ENCODE results near the gene ADGRV1. TPM values are rescaled to one million over a fixed set of nuclear protein-coding genes. Genes with fewer than 3 reads are reported as not detected.

ADGRV1 gene
- total and polyA plus RNA-seq, 4 donors, result 0.36 to 0.64 (median 0.50) TPM

GRCh38 chr5:90882448-90882847, 323.9 kb downstream of the ADGRV1 start:
- no peak for DNase-seq
- no peaks in the 10 kb centered on the region for H3K27me3 ChIP-seq (ENCODE audit: control insufficient read depth in 1 of 2, insufficient read depth in 2 of 2, low read length in 1 of 2)
- ATAC-seq (ENCODE audit: low FRiP score), result no peak
- WGBS, 2 donors, result 67 to 81% methylated on average over 2 of the region's 2 CpGs
- H3K27ac ChIP-seq (ENCODE audit: low read depth in 1 of 2, low read length in 2 of 2), result no peak overlapping the region
- H3K4me1 ChIP-seq (ENCODE audit: control insufficient read depth in 1 of 2, insufficient read depth in 2 of 2, low read length in 2 of 2), result no peaks in the 10 kb centered on the region
- H3K36me3 ChIP-seq (ENCODE audit: control insufficient read depth in 1 of 2, insufficient read depth in 2 of 2, low read length in 1 of 2), result no peaks in the 10 kb centered on the region
- intact Hi-C loops (cut with DNase I), result no loop called here
- no peak overlapping the region for H3K4me3 ChIP-seq (ENCODE audit: low read length in 2 of 2)
- no peaks in the 10 kb centered on the region for H3K9me3 ChIP-seq (ENCODE audit: control insufficient read depth, low read length)

GRCh38 chr5:90885180-90885868, 326.7 kb downstream of the ADGRV1 start:
- Histone ChIP-seq H3K27ac (ENCODE audit: low read depth in 1 of 2, low read length in 2 of 2) (no peak overlapping the region), H3K36me3 (ENCODE audit: control insufficient read depth in 1 of 2, insufficient read depth in 2 of 2, low read length in 1 of 2) (no peaks in the 10 kb centered on the region), H3K4me1 (ENCODE audit: control insufficient read depth in 1 of 2, insufficient read depth in 2 of 2, low read length in 2 of 2) (peaks cover 0 to 3% of the 10 kb centered on the region in 2 donors), H3K9me3 (ENCODE audit: control insufficient read depth, low read length) (no peaks in the 10 kb centered on the region), H3K27me3 (ENCODE audit: control insufficient read depth in 1 of 2, insufficient read depth in 2 of 2, low read length in 1 of 2) (no peaks in the 10 kb centered on the region), H3K4me3 (ENCODE audit: low read length in 2 of 2) (no peak overlapping the region)
- DNase-seq, result no peak
- intact Hi-C loops (cut with DNase I), result no loop called here
- WGBS, 2 donors, result 54 to 77% methylated on average over 1 of the region's 1 CpG
- ATAC-seq (ENCODE audit: low FRiP score), result no peak

- Histone ChIP-seq H3K36me3 (ENCODE audit: control insufficient read depth in 1 of 2, insufficient read depth in 2 of 2, low read length in 1 of 2) (no peaks in the 10 kb centered on the region), H3K27me3 (ENCODE audit: control insufficient read depth in 1 of 2, insufficient read depth in 2 of 2, low read length in 1 of 2) (no peaks in the 10 kb centered on the region), H3K9me3 (ENCODE audit: control insufficient read depth, low read length) (no peaks in the 10 kb centered on the region), H3K4me3 (ENCODE audit: low read length in 2 of 2) (no peak overlapping the region), H3K4me1 (ENCODE audit: control insufficient read depth in 1 of 2, insufficient read depth in 2 of 2, low read length in 2 of 2) (peaks cover 0 to 3% of the 10 kb centered on the region in 2 donors), H3K27ac (ENCODE audit: low read depth in 1 of 2, low read length in 2 of 2) (no peak overlapping the region)
- DNase-seq (no peak), ATAC-seq (ENCODE audit: low FRiP score) (no peak)
- 95 to 97% methylated on average over 5 of the region's 5 CpGs for WGBS, 2 donors
- intact Hi-C loops (cut with DNase I), result no loop called here
Observed at GRCh38 chr5:90886381-90886780, 327.8 kb downstream of the ADGRV1 start.

GRCh38 chr5:90888511-90889324, 330.1 kb downstream of the ADGRV1 start:
- 95% methylated on average over 1 of the region's 1 CpG for WGBS, 2 donors
- DNase-seq (no peak), ATAC-seq (ENCODE audit: low FRiP score) (peak; percentile 11)
- Histone ChIP-seq H3K27me3 (ENCODE audit: control insufficient read depth in 1 of 2, insufficient read depth in 2 of 2, low read length in 1 of 2) (no peaks in the 10 kb centered on the region), H3K9me3 (ENCODE audit: control insufficient read depth, low read length) (no peaks in the 10 kb centered on the region), H3K4me1 (ENCODE audit: control insufficient read depth in 1 of 2, insufficient read depth in 2 of 2, low read length in 2 of 2) (peaks cover 0 to 3% of the 10 kb centered on the region in 2 donors), H3K36me3 (ENCODE audit: control insufficient read depth in 1 of 2, insufficient read depth in 2 of 2, low read length in 1 of 2) (no peaks in the 10 kb centered on the region), H3K27ac (ENCODE audit: low read depth in 1 of 2, low read length in 2 of 2) (no peak overlapping the region), H3K4me3 (ENCODE audit: low read length in 2 of 2) (no peak overlapping the region)
- intact Hi-C loops (cut with DNase I), result no loop called here

- DNase-seq, result no peak
- Histone ChIP-seq H3K27ac (ENCODE audit: low read depth in 1 of 2, low read length in 2 of 2) (no peak overlapping the region), H3K4me3 (ENCODE audit: low read length in 2 of 2) (no peak overlapping the region), H3K27me3 (ENCODE audit: control insufficient read depth in 1 of 2, insufficient read depth in 2 of 2, low read length in 1 of 2) (no peaks in the 10 kb centered on the region), H3K9me3 (ENCODE audit: control insufficient read depth, low read length) (no peaks in the 10 kb centered on the region), H3K36me3 (ENCODE audit: control insufficient read depth in 1 of 2, insufficient read depth in 2 of 2, low read length in 1 of 2) (no peaks in the 10 kb centered on the region), H3K4me1 (ENCODE audit: control insufficient read depth in 1 of 2, insufficient read depth in 2 of 2, low read length in 2 of 2) (peaks cover 0 to 3% of the 10 kb centered on the region in 2 donors)
- intact Hi-C loops (cut with DNase I), result no loop called here
- no peak for ATAC-seq (ENCODE audit: low FRiP score)
Observed at GRCh38 chr5:90889325-90889600, 330.7 kb downstream of the ADGRV1 start.

GRCh38 chr5:90890180-90890579, 331.6 kb downstream of the ADGRV1 start:
- ATAC-seq (ENCODE audit: low FRiP score) (no peak), DNase-seq (no peak)
- Histone ChIP-seq H3K9me3 (ENCODE audit: control insufficient read depth, low read length) (no peaks in the 10 kb centered on the region), H3K36me3 (ENCODE audit: control insufficient read depth in 1 of 2, insufficient read depth in 2 of 2, low read length in 1 of 2) (no peaks in the 10 kb centered on the region), H3K4me1 (ENCODE audit: control insufficient read depth in 1 of 2, insufficient read depth in 2 of 2, low read length in 2 of 2) (peaks cover 0 to 3% of the 10 kb centered on the region in 2 donors), H3K27ac (ENCODE audit: low read depth in 1 of 2, low read length in 2 of 2) (no peak overlapping the region), H3K4me3 (ENCODE audit: low read length in 2 of 2) (no peak overlapping the region), H3K27me3 (ENCODE audit: control insufficient read depth in 1 of 2, insufficient read depth in 2 of 2, low read length in 1 of 2) (no peaks in the 10 kb centered on the region)
- intact Hi-C loops (cut with DNase I), result no loop called here
- 97 to 100% methylated on average over 1 of the region's 1 CpG for WGBS, 2 donors

- Histone ChIP-seq H3K4me3 (ENCODE audit: low read length in 2 of 2) (no peak overlapping the region), H3K9me3 (ENCODE audit: control insufficient read depth, low read length) (no peaks in the 10 kb centered on the region), H3K27ac (ENCODE audit: low read depth in 1 of 2, low read length in 2 of 2) (no peak overlapping the region), H3K4me1 (ENCODE audit: control insufficient read depth in 1 of 2, insufficient read depth in 2 of 2, low read length in 2 of 2) (peaks cover 0 to 2% of the 10 kb centered on the region in 2 donors), H3K36me3 (ENCODE audit: control insufficient read depth in 1 of 2, insufficient read depth in 2 of 2, low read length in 1 of 2) (no peaks in the 10 kb centered on the region), H3K27me3 (ENCODE audit: control insufficient read depth in 1 of 2, insufficient read depth in 2 of 2, low read length in 1 of 2) (no peaks in the 10 kb centered on the region)
- intact Hi-C loops (cut with DNase I), result no loop called here
- DNase-seq, result no peak
- 92 to 95% methylated on average over 2 of the region's 2 CpGs for WGBS, 2 donors
- no peak for ATAC-seq (ENCODE audit: low FRiP score)
Observed at GRCh38 chr5:90894866-90895420, 336.3 kb downstream of the ADGRV1 start.

- peaks cover 0 to 2% of the 10 kb centered on the region in 2 donors for H3K4me1 ChIP-seq (ENCODE audit: control insufficient read depth in 1 of 2, insufficient read depth in 2 of 2, low read length in 2 of 2)
- H3K27me3 ChIP-seq (ENCODE audit: control insufficient read depth in 1 of 2, insufficient read depth in 2 of 2, low read length in 1 of 2), result no peaks in the 10 kb centered on the region
- intact Hi-C loops (cut with DNase I), result no loop called here
- H3K27ac ChIP-seq (ENCODE audit: low read depth in 1 of 2, low read length in 2 of 2), result no peak overlapping the region
- H3K4me3 ChIP-seq (ENCODE audit: low read length in 2 of 2), result no peak overlapping the region
- DNase-seq (no peak), ATAC-seq (ENCODE audit: low FRiP score) (no peak)
- 68 to 70% methylated on average over 2 of the region's 2 CpGs for WGBS, 2 donors
- no peaks in the 10 kb centered on the region for H3K36me3 ChIP-seq (ENCODE audit: control insufficient read depth in 1 of 2, insufficient read depth in 2 of 2, low read length in 1 of 2)
- no peaks in the 10 kb centered on the region for H3K9me3 ChIP-seq (ENCODE audit: control insufficient read depth, low read length)
Observed at GRCh38 chr5:90897618-90898017, 339.0 kb downstream of the ADGRV1 start.

Data from aorta (tissue), 5 donors.